Measurements from ENCODE around the gene ARVCF.

DNA sequence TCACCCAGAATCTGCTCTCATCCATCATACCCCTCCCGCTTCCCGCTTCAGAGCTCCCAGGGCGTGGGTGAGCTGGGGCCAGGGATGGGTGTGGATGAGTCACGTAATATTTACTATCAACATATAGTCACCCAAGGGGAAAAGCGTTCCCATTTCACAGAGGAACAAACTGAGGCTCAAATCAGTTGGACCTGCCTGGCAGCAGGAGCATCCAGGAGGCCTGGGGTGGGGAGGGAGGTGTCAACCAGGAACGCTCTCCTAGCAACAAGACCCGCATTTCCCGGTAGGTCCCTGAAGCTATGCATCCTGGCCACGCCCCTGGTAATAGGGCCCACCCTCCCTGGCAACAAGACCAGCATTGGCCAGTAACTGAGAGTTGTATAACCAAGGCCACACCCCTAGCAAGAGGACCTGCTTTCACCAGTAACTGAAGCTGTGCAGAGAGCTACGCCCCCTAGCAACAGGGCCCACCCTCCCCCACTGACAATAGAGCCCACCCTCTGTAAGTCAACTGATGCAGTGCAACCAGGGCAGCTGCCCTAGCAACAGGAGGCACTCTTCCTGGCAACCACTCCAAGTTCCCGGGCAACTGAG lies 42.3 kb downstream of the ARVCF start:
- TF ChIP-seq, protein P1, sequence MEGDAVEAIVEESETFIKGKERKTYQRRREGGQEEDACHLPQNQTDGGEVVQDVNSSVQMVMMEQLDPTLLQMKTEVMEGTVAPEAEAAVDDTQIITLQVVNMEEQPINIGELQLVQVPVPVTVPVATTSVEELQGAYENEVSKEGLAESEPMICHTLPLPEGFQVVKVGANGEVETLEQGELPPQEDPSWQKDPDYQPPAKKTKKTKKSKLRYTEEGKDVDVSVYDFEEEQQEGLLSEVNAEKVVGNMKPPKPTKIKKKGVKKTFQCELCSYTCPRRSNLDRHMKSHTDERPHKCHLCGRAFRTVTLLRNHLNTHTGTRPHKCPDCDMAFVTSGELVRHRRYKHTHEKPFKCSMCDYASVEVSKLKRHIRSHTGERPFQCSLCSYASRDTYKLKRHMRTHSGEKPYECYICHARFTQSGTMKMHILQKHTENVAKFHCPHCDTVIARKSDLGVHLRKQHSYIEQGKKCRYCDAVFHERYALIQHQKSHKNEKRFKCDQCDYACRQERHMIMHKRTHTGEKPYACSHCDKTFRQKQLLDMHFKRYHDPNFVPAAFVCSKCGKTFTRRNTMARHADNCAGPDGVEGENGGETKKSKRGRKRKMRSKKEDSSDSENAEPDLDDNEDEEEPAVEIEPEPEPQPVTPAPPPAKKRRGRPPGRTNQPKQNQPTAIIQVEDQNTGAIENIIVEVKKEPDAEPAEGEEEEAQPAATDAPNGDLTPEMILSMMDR (IDR thresholded peaks at IDR 0.05), result no peak
- TF ChIP-seq POLR2AphosphoS5 (IDR thresholded peaks at IDR 0.05), result no peak
